HepG2 (cell line): Measurements from ENCODE around the gene NCAPD2. TPM values are rescaled to one million over a fixed set of nuclear protein-coding genes. Genes with fewer than 3 reads are reported as not detected.

Source experiments
- ARNT2 ChIP-seq: sonication (generic); formaldehyde crosslinking; IDR thresholded peaks from 2 replicates; pipeline ENCODE4 v1.8.0; 2022; ENCODE audit warnings: mild to moderate bottlenecking, low read depth, missing genetic modification reagents, moderate library complexity
- FOXC1 ChIP-seq: sonication (generic); formaldehyde crosslinking; IDR thresholded peaks from 2 replicates; pipeline ENCODE4 v1.8.0; 2022; ENCODE audit warnings: mild to moderate bottlenecking, missing genetic modification reagents, borderline replicate concordance
- HNF4G ChIP-seq, 2 experiments: sonication (generic) in 1 of 2; formaldehyde crosslinking in 1 of 2; IDR thresholded peaks; 2 replicates each; pipeline versions ENCODE4 v1.4.0 to v1.6.1; 2011 to 2020; ENCODE audit warnings: borderline replicate concordance in 2 of 2, low read depth in 2 of 2, mild to moderate bottlenecking in 2 of 2, low read length in 1 of 2, missing genetic modification reagents in 1 of 2, moderate library complexity in 1 of 2
- KAT2B ChIP-seq: fragments of 150-350 bp; IDR thresholded peaks from 2 replicates; pipeline ENCODE4 v1.6.1; 2014; ENCODE audit warnings: low read depth, low read length, borderline replicate concordance
- KDM5B ChIP-seq: sonication (generic); formaldehyde crosslinking; IDR thresholded peaks from 2 replicates; pipeline ENCODE4 v1.4.0; 2020; ENCODE audit warnings: missing genetic modification reagents, mild to moderate bottlenecking, borderline replicate concordance
- NONO ChIP-seq, 2 experiments: fragments of 450-650 bp in 1 of 2; sonication (generic) in 1 of 2; formaldehyde crosslinking in 1 of 2; IDR thresholded peaks in 1 of 2; conservative IDR thresholded peaks in 1 of 2; 2 replicates each; pipeline versions ENCODE4 v1.6.1 to v1.8.0; 2017 to 2022; ENCODE audit warnings: mild to moderate bottlenecking in 1 of 2, missing genetic modification reagents in 1 of 2, moderate library complexity in 1 of 2
- NR1H2 ChIP-seq: sonication (generic); formaldehyde crosslinking; IDR thresholded peaks from 2 replicates; pipeline ENCODE4 v1.8.1; 2022; ENCODE audit warnings: low read depth, missing genetic modification reagents, borderline replicate concordance
- SCMH1 ChIP-seq: sonication (generic); formaldehyde crosslinking; IDR thresholded peaks from 2 replicates; pipeline ENCODE4 v1.9.0; 2021; ENCODE audit warnings: missing genetic modification reagents, mild to moderate bottlenecking, borderline replicate concordance
- SIX1 ChIP-seq: sonication (generic); formaldehyde crosslinking; IDR thresholded peaks from 2 replicates; pipeline ENCODE4 v1.4.0; 2020; ENCODE audit warnings: missing genetic modification reagents, borderline replicate concordance
- TBL1XR1 ChIP-seq: fragments of 150-350 bp; IDR thresholded peaks from 2 replicates; pipeline ENCODE4 v1.6.1; 2014; ENCODE audit warnings: borderline replicate concordance, low read length; ENCODE audit not compliant: partially characterized antibody
- TBX2 ChIP-seq: sonication (generic); formaldehyde crosslinking; IDR thresholded peaks from 2 replicates; pipeline ENCODE4 v1.5.0; 2020; ENCODE audit warnings: missing genetic modification reagents, mild to moderate bottlenecking, borderline replicate concordance
- ZNF160 ChIP-seq: sonication (generic); formaldehyde crosslinking; IDR thresholded peaks from 2 replicates; pipeline ENCODE4 v1.8.0; 2022; ENCODE audit warnings: mild to moderate bottlenecking, inconsistent platforms, missing genetic modification reagents
- ZNF34 ChIP-seq: sonication (generic); formaldehyde crosslinking; IDR thresholded peaks from 2 replicates; pipeline ENCODE4 v1.4.0; 2020; ENCODE audit warnings: mild to moderate bottlenecking, missing genetic modification reagents, borderline replicate concordance
- polyA plus RNA-seq, 8 experiments: library from polyadenylated mRNA; depleted of rRNA in 3 of 8; stranded (reverse) in 7 of 8; unstranded in 1 of 8; fragments of >200 nt; fragmentation: Illumina TruSeq in 4 of 8; extraction: Trizol in 4 of 8; gene quantifications; 2 replicates each; pipeline versions ENCODE4 v1.2.1 to v1.2.3, GENCODE V29; 2011 to 2016; ENCODE audit warnings: low read depth in 4 of 8, missing spikeins in 1 of 8, mixed read lengths in 1 of 8; ENCODE audit not compliant: insufficient read depth in 1 of 8
- total RNA-seq, 5 experiments: library from RNA; depleted of rRNA; stranded (reverse); fragments of >200 nt; fragmentation: Illumina TruSeq; extraction: Trizol; gene quantifications; 2 replicates each; pipeline ENCODE4 v1.2.3, GENCODE V29; 2016; ENCODE audit warnings: low read depth in 1 of 5
- TF ChIP-seq, protein P1 (sequence below): sonication (generic); formaldehyde crosslinking; IDR thresholded peaks from one replicate; pipeline ENCODE4 v1.5.1; 2020; ENCODE audit warnings: mild to moderate bottlenecking, missing genetic modification reagents; ENCODE audit errors: not compliant biosample characterization
- TF ChIP-seq, protein P2 (sequence below): sonication (generic); formaldehyde crosslinking; IDR thresholded peaks from 2 replicates; pipeline ENCODE4 v1.4.0; 2020; ENCODE audit warnings: mild to moderate bottlenecking, missing genetic modification reagents
- TF ChIP-seq, protein P3 (sequence below): sonication (generic); formaldehyde crosslinking; IDR thresholded peaks from 2 replicates; pipeline ENCODE4 v1.4.0; 2020; ENCODE audit warnings: missing genetic modification reagents, borderline replicate concordance

The NCAPD2 gene
- total and polyA plus RNA-seq, 2 of the 13 experiments (the other 11 are each of a cell fraction or from before 2014, with no cell fraction given) = 51.1 to 65.6 TPM

DNA sequence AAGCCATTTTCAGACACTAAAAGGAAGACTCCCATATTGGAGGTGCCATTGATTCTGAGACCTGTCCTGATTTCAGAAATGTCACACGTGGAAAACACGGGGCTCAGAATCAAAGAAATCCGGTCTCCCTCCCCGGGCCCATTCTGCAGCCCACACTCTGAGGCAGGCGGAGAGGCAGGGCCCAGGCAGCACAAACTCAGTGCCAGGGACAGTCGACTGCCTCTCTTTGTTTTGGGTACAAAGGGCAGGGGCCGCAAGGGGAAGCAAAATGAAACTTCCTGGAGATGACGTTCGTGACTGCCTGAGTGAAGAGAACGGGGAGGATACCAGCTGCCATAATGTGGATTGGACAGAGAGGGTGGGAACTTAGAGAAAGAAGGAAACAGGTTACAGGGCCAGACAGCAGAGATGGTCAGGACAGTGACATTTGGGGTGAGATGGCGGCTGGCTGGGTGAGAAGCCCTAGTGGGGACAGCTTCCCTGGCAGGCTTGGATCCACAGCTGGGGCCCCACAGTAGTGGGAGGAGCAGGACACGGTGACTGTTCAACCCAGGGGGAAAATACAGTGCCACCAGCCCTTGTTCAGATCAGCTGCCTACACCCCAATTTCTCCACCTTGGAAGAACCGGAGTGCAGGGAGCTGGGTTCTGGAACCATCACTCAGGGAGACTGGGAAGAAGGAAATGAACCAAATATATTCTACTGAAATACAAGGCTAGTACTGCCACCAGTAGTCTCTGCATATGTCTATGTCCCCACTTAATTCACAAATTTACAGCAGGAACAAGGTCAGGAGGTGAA, 48.5 kb downstream of the NCAPD2 start (continued):
- TF ChIP-seq ZNF34 (no peak), TBX2 (peak; percentile 63; the same call in 1 of the 2 replicates), TBL1XR1 (peak; percentile 19), SCMH1 (CRISPR knock-in tag) (no peak), NONO (IDR thresholded peaks at IDR 0.05) (no peak), NONO (CRISPR knock-in tag; conservative IDR thresholded peaks at IDR 0.05) (no peak; the same call in 1 of the 2 replicates), NR1H2 (CRISPR knock-in tag) (peak; percentile 47; the same call in 1 of the 2 replicates), KAT2B (no peak), ZNF160 (CRISPR knock-in tag) (no peak), KDM5B (CRISPR knock-in tag) (no peak), ARNT2 (CRISPR knock-in tag) (peak; percentile 78; the same call in 1 of the 2 replicates), HNF4G (IDR thresholded peaks at IDR 0.05; ENCODE audit: borderline replicate concordance, low read depth, low read length) (peak; percentile 96), HNF4G (CRISPR knock-in tag; IDR thresholded peaks at IDR 0.05; ENCODE audit: borderline replicate concordance, low read depth) (peak; percentile 98), FOXC1 (CRISPR knock-in tag) (peak; percentile 22; the same call in 1 of the 2 replicates), SIX1 (CRISPR knock-in tag) (no peak)
- TF ChIP-seq, protein P1, sequence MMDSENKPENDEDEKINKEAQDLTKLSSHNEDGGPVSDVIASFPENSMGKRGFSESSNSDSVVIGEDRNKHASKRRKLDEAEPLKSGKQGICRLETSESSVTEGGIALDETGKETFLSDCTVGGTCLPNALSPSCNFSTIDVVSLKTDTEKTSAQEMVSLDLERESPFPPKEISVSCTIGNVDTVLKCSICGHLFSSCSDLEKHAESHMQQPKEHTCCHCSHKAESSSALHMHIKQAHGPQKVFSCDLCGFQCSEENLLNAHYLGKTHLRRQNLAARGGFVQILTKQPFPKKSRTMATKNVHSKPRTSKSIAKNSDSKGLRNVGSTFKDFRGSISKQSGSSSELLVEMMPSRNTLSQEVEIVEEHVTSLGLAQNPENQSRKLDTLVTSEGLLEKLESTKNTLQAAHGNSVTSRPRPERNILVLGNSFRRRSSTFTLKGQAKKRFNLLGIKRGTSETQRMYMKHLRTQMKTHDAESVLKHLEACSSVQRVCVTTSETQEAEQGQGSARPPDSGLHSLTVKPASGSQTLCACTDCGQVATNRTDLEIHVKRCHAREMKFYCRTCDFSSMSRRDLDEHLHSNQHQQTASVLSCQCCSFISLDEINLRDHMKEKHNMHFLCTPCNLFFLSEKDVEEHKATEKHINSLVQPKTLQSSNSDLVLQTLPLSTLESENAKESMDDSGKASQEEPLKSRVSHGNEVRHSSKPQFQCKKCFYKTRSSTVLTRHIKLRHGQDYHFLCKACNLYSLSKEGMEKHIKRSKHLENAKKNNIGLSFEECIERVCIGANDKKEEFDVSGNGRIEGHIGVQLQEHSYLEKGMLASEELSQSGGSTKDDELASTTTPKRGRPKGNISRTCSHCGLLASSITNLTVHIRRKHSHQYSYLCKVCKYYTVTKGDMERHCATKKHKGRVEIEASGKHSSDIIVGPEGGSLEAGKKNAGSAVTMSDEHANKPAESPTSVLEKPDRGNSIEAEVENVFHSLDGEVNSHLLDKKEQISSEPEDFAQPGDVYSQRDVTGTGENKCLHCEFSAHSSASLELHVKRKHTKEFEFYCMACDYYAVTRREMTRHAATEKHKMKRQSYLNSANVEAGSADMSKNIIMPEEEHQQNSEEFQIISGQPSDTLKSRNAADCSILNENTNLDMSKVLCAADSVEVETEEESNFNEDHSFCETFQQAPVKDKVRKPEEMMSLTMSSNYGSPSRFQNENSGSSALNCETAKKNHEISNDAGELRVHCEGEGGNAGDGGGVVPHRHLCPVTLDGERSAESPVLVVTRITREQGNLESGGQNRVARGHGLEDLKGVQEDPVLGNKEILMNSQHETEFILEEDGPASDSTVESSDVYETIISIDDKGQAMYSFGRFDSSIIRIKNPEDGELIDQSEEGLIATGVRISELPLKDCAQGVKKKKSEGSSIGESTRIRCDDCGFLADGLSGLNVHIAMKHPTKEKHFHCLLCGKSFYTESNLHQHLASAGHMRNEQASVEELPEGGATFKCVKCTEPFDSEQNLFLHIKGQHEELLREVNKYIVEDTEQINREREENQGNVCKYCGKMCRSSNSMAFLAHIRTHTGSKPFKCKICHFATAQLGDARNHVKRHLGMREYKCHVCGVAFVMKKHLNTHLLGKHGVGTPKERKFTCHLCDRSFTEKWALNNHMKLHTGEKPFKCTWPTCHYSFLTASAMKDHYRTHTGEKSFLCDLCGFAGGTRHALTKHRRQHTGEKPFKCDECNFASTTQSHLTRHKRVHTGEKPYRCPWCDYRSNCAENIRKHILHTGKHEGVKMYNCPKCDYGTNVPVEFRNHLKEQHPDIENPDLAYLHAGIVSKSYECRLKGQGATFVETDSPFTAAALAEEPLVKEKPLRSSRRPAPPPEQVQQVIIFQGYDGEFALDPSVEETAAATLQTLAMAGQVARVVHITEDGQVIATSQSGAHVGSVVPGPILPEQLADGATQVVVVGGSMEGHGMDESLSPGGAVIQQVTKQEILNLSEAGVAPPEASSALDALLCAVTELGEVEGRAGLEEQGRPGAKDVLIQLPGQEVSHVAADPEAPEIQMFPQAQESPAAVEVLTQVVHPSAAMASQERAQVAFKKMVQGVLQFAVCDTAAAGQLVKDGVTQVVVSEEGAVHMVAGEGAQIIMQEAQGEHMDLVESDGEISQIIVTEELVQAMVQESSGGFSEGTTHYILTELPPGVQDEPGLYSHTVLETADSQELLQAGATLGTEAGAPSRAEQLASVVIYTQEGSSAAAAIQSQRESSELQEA = peak; percentile 26
- TF ChIP-seq, protein P2, sequence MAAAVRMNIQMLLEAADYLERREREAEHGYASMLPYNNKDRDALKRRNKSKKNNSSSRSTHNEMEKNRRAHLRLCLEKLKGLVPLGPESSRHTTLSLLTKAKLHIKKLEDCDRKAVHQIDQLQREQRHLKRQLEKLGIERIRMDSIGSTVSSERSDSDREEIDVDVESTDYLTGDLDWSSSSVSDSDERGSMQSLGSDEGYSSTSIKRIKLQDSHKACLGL = 0 out of 2 replicates have a peak, but pooled peaks have one; percentile 37
- TF ChIP-seq, protein P3, sequence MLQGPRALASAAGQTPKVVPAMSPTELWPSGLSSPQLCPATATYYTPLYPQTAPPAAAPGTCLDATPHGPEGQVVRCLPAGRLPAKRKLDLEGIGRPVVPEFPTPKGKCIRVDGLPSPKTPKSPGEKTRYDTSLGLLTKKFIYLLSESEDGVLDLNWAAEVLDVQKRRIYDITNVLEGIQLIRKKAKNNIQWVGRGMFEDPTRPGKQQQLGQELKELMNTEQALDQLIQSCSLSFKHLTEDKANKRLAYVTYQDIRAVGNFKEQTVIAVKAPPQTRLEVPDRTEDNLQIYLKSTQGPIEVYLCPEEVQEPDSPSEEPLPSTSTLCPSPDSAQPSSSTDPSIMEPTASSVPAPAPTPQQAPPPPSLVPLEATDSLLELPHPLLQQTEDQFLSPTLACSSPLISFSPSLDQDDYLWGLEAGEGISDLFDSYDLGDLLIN (CRISPR knock-in tag) = no peak
